Erythroblast (primary cell): ENCODE data around the gene KCNRG.
"Not testable (repeated sequence)": the region's sequence is repeated elsewhere in the genome, so short reads cannot be mapped to it uniquely, and the experiment has no call there.

Experiments used
- DNase-seq, 2 experiments: peaks; one replicate each; lab custom pipeline; 2025; lab: John Stamatoyannopoulos, UW
- GATA1 ChIP-seq: IDR thresholded peaks from 2 replicates; pipeline ENCODE4 v1.6.1; 2011; ENCODE audit warnings: low read depth, mild to moderate bottlenecking, control low read depth, low read length, moderate library complexity
- POLR2A ChIP-seq: IDR thresholded peaks from 2 replicates; pipeline ENCODE4 v1.6.1; 2011; ENCODE audit warnings: mild to moderate bottlenecking, low read length

KCNRG gene

DNA sequence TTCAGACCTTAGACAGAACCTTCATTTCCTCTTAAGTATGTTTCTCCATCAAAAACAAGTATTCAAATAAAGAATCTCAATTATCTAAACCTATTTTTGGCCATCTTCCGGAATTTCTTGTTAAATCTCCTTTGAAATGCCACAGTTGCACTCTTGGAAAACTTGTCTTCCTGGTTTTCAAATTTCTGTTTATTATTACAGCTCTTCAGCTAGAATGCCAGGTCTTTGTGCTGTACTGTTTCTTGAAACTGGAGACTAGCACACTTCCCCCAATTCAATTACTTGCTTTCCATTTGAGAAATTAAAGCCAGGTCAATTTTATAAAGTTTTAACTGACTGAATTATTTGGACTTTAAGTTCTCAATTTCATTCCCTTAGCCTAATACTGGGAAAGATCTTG is 10.2 kb downstream of the KCNRG start:
- no peak for DNase-seq
- TF ChIP-seq GATA1: no peak
- TF ChIP-seq POLR2A: no peak

GRCh38 chr13:50026788-50027473 is 11.7 kb downstream of the KCNRG start:
- no peak for DNase-seq
- TF ChIP-seq GATA1 (no peak), POLR2A (no peak)

GRCh38 chr13:50030315-50030714 is 15.1 kb downstream of the KCNRG start:
- DNase-seq: peak in 1 of 2 experiments; percentile 34
- TF ChIP-seq POLR2A: no peak
- TF ChIP-seq GATA1: no peak

- TF ChIP-seq GATA1 (no peak), POLR2A (no peak)
- DNase-seq: no peak
Observed at GRCh38 chr13:50033725-50034124, 18.5 kb downstream of the KCNRG start.

DNA sequence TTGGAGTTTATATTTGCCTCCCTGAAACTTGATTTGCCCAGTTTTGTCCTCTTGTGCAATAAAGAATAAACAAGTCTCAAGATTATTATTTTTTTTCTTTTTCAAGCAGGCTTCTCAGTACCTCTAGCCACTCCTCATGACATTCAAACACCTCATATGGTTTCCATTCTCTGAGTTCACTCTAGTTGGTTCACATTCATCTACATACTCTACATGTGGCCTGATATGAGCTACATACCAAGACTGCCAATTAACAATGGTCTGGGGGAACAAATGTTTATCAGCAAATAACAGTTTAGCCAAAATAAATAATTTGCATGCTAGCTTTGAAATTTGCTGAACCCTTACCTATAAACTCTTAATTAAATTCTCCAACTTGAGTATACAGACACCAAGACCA is 22.5 kb downstream of the KCNRG start:
- DNase-seq: no peak
- no peak for TF ChIP-seq POLR2A
- no peak for TF ChIP-seq GATA1

GRCh38 chr13:50038266-50038665 is 23.0 kb downstream of the KCNRG start:
- TF ChIP-seq POLR2A (no peak), GATA1 (no peak)
- DNase-seq: no peak

DNA sequence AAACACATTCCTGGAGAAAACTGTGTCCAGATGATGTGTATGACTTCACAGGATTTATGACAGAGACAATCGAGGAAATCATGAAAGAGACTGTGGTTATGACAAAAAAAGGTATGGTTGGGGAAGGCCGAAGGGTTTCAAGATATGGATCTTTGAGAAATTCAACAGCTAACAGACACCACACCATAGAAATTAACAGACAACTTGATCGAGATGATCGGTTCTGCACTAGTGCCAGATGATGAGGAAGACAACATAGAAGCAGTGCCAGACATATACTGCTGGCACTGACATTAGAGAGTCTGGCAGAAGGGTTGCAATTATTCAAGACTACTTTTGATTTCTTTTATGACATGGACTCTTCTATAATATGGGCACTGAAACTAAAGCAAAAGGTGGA is 37.2 kb downstream of the KCNRG start:
- TF ChIP-seq POLR2A: no peak
- TF ChIP-seq GATA1: no peak
- no peak for DNase-seq

DNA sequence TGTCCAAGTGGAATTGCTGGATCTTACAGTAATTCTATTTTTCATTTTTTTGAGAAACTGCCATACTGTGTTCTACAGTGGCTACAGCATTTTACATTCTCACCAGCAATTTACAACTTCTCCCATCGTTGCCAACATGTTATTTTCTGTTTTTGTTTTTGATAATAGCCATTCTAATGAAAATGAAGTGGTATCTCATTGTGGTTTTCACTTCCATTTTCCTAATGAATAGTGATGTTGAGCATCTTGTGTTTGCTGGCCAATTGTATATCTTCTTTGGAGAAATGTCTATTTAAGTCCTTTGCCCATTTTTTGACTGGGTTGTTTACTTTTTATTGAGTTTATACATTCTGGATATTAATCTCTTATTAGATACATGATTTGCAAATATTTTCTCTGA is 38.6 kb downstream of the KCNRG start:
- DNase-seq: no peak
- TF ChIP-seq POLR2A (no peak), GATA1 (no peak)

DNA sequence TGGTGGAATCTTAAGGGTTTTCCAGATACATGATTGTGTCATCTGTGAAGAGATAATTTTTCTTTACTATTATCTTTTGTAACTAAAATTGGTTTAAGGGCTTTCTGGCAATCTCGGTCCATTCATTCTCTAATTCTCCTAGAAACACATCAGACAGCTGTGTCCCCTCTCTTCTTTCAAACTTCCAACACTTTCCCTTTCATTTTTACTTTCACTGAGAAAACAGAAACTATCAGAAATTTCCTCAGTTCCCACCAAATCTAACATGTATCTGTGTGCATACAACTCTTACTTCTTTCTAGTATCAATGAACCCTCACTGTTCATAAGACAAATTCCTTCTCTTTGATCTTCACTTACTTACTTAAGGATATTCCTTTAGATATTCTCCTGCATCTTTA is 40.2 kb downstream of the KCNRG start:
- no peak for DNase-seq
- no peak for TF ChIP-seq POLR2A
- no peak for TF ChIP-seq GATA1

- no peak for DNase-seq
- TF ChIP-seq GATA1 (no peak), POLR2A (no peak)
Observed at GRCh38 chr13:50060718-50061117, 45.5 kb downstream of the KCNRG start.

DNA sequence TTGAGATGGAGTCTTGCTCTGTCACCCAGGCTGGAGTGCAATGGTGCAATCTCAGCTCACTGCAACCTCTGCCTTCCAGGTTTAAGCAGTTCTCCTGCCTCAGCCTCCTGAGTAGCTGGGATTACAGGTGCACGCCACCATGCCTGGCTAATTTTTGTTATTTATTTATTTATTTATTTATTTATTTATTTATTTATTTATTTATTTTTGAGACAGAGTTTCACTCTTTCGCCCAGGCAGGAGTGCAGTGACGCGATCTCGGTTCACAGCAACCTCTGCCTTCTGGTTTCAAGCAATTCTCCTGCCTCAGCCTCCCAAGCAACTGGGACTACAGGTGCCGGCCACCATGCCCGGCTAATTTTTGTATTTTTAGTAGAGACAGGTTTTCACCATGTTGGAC is 47.1 kb downstream of the KCNRG start:
- DNase-seq: not testable (repeated sequence)

DNA sequence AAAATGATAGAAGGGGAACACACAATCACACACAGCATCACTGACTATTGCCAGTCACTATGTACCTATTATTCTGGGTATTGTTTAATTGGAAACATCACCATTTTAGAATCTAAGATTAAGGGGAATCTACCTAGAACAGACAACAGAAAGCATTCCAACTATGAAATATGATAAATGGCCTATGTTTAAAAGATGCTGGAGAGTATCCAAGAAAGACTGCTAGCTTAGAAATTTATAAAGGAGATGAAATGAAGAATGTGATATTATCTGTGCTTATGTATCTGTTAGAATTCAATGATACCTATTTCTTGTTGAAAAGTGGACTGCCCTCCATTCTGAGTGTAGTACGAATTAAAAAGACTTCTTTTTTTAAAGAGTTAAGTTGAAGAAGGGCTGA is 50.5 kb downstream of the KCNRG start:
- no peak for TF ChIP-seq GATA1
- TF ChIP-seq POLR2A: no peak
- no peak for DNase-seq

DNA sequence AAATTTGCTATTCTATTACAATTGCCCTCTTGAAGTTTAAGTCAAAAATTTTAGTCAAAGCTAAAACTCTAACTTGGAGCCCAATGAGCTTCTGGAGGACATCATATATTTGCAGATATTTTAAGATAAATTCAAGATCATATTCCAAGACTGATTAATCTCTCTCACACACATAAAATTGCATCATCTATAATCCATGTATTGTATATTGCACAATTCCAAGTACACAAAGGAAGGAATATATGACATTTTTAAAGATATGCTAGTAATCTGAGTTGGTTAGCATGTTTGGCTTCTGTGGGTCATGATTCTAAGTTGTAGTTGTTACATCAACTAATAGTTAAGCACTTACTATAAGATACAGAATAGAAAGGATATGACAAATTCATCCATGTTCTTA is 53.3 kb downstream of the KCNRG start:
- TF ChIP-seq POLR2A (no peak), GATA1 (no peak)
- DNase-seq: no peak

- DNase-seq: no peak
Observed at GRCh38 chr13:50069261-50069660, 54.0 kb downstream of the KCNRG start.

GRCh38 chr13:50070186-50070585 is 54.9 kb downstream of the KCNRG start:
- DNase-seq: no peak
- TF ChIP-seq GATA1 (no peak), POLR2A (no peak)

More at GRCh38 chr13:50069261-50069660, 54.0 kb downstream of the KCNRG start:
- TF ChIP-seq GATA1 (no peak), POLR2A (no peak)
